AG10803 (cell line): ENCODE results near the gene ADRA1B.

ENCODE experiments used
- DNase-seq: peaks from one replicate; pipeline ENCODE4 v3.0.0; 2010; ENCODE audit warnings: low read depth
- H3K4me3 ChIP-seq: 2 replicates; pipeline ENCODE4 v1.5.1; 2011; ENCODE audit warnings: mild to moderate bottlenecking, low read length, control low read depth
- CTCF ChIP-seq: conservative IDR thresholded peaks from 2 replicates; pipeline ENCODE4 v1.5.1; 2011; ENCODE audit warnings: mild to moderate bottlenecking, low read length, control low read depth, inconsistent platforms

ADRA1B gene

GRCh38 chr5:159975462-159976019 lies 59.3 kb downstream of the ADRA1B start:
- peak; percentile 97 for DNase-seq
- no peak overlapping the region for H3K4me3 ChIP-seq

GRCh38 chr5:159976921-159977320 lies 60.6 kb downstream of the ADRA1B start:
- DNase-seq: no peak
- TF ChIP-seq CTCF: no peak

More at GRCh38 chr5:159975462-159976019, 59.3 kb downstream of the ADRA1B start:
- peak; percentile 70 for TF ChIP-seq CTCF

DNA sequence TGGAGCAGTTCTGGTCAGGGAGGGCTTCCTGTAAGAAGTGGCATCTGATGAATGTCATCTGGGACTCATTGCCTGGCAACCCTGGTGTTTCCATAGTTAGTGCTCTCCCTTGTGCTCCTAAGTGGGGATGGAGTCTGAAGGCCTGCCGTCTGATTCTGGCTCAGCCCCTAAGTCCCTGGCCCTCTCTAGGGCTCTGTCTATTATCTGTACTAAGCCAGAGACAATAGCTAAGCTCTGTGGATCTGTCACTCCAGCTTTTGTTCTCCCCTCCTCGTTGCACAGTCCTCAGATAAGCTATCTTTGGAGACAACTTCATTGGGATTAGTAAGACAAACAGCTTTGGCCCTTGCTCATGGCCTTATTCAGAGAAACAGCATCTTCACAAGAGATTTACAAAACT lies 62.1 kb downstream of the ADRA1B start:
- DNase-seq: no peak
- no peak for TF ChIP-seq CTCF
- no peak overlapping the region for H3K4me3 ChIP-seq

More at GRCh38 chr5:159976921-159977320, 60.6 kb downstream of the ADRA1B start:
- H3K4me3 ChIP-seq: no peak overlapping the region

GRCh38 chr5:159982421-159983173 lies 66.3 kb downstream of the ADRA1B start:
- H3K4me3 ChIP-seq: no peak overlapping the region
- no peak for TF ChIP-seq CTCF
- DNase-seq: no peak

- DNase-seq: peak; percentile 55
- TF ChIP-seq CTCF: peak; percentile 69
Observed at GRCh38 chr5:159987031-159987674, 70.9 kb downstream of the ADRA1B start.

DNA sequence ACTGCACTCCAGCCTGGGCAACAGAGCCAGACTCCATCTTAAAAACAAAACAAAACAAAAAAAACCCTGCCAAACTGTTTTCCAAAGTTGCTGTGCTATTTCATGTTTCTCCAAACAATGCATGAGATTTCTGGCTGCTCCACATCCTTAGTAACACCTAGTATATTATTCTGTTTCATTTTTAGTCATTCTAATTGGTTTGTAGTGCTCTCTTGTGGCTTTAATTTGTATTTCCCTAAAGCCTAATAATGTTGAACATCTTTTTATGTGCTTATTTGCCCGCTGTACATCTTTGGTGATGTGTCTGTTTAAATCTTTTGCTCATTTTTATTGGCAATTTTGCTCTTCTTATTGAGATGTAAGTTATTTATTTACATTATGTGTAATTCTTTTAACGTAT lies 74.2 kb downstream of the ADRA1B start:
- DNase-seq: peak; percentile 18
- H3K4me3 ChIP-seq: no peak overlapping the region
- peak; percentile 40 for TF ChIP-seq CTCF

More at GRCh38 chr5:159987031-159987674, 70.9 kb downstream of the ADRA1B start:
- peak overlapping the region; percentile 58 for H3K4me3 ChIP-seq

DNA sequence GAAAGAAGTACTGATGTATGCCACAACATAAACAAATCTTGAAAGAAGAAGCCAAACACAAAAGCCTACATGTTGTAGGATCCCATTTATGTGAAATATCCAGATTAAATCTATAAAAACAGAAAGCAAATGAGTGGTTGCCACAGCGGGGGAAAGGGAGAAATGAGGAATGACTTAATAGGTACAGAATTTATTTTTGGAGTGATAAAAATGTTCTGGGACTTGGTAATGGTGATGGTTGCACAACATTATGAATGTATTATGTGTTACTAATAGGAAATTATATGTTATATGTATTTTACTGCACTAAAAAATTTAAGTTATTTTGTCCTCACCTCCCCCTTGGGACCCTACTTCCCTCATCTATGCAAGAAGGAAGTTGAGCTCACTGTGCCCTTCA lies 76.3 kb downstream of the ADRA1B start:
- no peak for TF ChIP-seq CTCF
- no peak for DNase-seq
- H3K4me3 ChIP-seq: no peak overlapping the region
